Sigmoid colon (tissue), 7 donors: ENCODE measurements around the gene MSRB2. TPM values are rescaled to one million over a fixed set of nuclear protein-coding genes. Genes with fewer than 3 reads are reported as not detected.

Source experiments
- DNase-seq: peaks from one replicate; pipeline ENCODE4 v3.0.0-alpha.2; 2019
- H3K27ac ChIP-seq, 4 donors: fragments of 200-600 bp; sonication (generic); one replicate each; pipeline ENCODE4 v1.5.1; 2016 to 2019; ENCODE audit warnings: mild to moderate bottlenecking in 1 of 4
- H3K27me3 ChIP-seq, 3 donors: fragments of 200-600 bp; sonication (generic); one replicate each; pipeline ENCODE4 v1.5.1; 2019; ENCODE audit warnings: mild to moderate bottlenecking in 1 of 3
- H3K36me3 ChIP-seq, 4 donors: fragments of 200-600 bp; sonication (generic); one replicate each; pipeline ENCODE4 v1.5.1; 2016 to 2019
- H3K4me1 ChIP-seq, 4 donors: fragments of 200-600 bp; sonication (generic); one replicate each; pipeline ENCODE4 v1.5.1; 2017 to 2019
- H3K4me3 ChIP-seq, 4 donors: fragments of 200-600 bp; sonication (generic); one replicate each; pipeline ENCODE4 v1.5.1; 2017 to 2019; ENCODE audit warnings: mild to moderate bottlenecking in 2 of 4, moderate library complexity in 1 of 4
- H3K9me3 ChIP-seq, 4 donors: fragments of 200-600 bp in 3 of 4; sonication (generic) in 3 of 4; one replicate each; pipeline versions ENCODE4 v1.5.1 to v1.6.1; 2013 to 2019
- CTCF ChIP-seq, 4 experiments: fragments of 450-650 bp in 3 of 4; fragments of 200-600 bp in 1 of 4; IDR thresholded peaks; one replicate each; pipeline ENCODE4 v1.5.1; 2016 to 2019; ENCODE audit warnings: antibody characterized with exemption in 4 of 4, mild to moderate bottlenecking in 3 of 4, moderate library complexity in 2 of 4
- EP300 ChIP-seq, 4 donors: sonication (generic); formaldehyde crosslinking; IDR thresholded peaks; one replicate each; pipeline ENCODE4 v1.6.1; 2017; ENCODE audit warnings: antibody characterized with exemption in 4 of 4
- POLR2A ChIP-seq, 2 donors: fragments of 450-650 bp; IDR thresholded peaks; one replicate each; pipeline ENCODE4 v1.6.1; 2016; ENCODE audit warnings: antibody characterized with exemption in 2 of 2, mild to moderate bottlenecking in 2 of 2, moderate library complexity in 2 of 2
- POLR2AphosphoS5 ChIP-seq, 4 donors: sonication (generic); formaldehyde crosslinking; IDR thresholded peaks; one replicate each; pipeline ENCODE4 v1.6.1; 2017; ENCODE audit warnings: antibody characterized with exemption in 4 of 4
- WGBS, 2 donors: extraction: QIAGEN DNeasy Blood & Tissue Kit; methylation state at CpG; one replicate each; pipeline ENCODE4 v1.1.7; 2013; 5-methylcytosine and 5-hydroxymethylcytosine counted together
- intact Hi-C: fragments of 100-400 bp; cut with DNase I; formaldehyde crosslinking; loops from one replicate; pipeline ENCODE4 v1.15.1; 2023
- polyA plus RNA-seq, 3 donors: library from polyadenylated mRNA; stranded (reverse); fragments of 200-250 nt; gene quantifications; one replicate each; pipeline ENCODE4 v1.2.3, GENCODE V29; 2013
- total RNA-seq, 4 donors: library from RNA; depleted of rRNA; stranded (reverse); fragments of >200 nt; gene quantifications; one replicate each; pipeline ENCODE4 v1.1.0, GENCODE V29; 2016
- donor health status: healthy with polysubstance abuse.
- donor health status: Bipolar disorder and iron deficiency.
- donor health status: healthy.

The MSRB2 gene
- total and polyA plus RNA-seq, 7 donors: 16.6 to 56.3 (median 32.7) TPM

DNA sequence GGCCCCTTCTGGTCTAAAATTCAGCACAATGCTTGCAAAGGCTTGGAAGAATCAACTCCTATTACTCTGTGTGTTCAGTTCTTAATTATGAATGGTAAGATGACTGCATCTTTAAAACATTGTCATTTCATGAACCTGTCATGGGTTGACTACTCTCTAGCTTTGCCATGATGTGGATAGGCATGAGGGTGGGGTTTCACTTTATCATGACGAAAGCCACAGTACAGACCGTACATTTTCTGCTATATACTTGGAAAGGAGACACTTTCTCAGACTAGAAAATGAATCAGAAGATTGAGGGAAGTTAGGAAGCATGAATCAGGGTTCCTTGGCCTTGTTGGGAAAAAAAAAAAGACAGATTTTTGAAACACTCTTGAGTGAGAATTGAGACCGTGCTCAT lies 19.7 kb upstream of the MSRB2 start:
- Histone ChIP-seq H3K27me3 (no peaks in the 10 kb centered on the region), H3K36me3 (no peaks in the 10 kb centered on the region), H3K9me3 (no peaks in the 10 kb centered on the region), H3K27ac (no peak overlapping the region), H3K4me1 (peaks cover 0 to 6% (median 3%) of the 10 kb centered on the region in 4 donors), H3K4me3 (no peak overlapping the region)
- DNase-seq: no peak
- TF ChIP-seq CTCF (IDR thresholded peaks at IDR 0.05) (no peak), POLR2A (IDR thresholded peaks at IDR 0.05) (no peak), EP300 (IDR thresholded peaks at IDR 0.05) (no peak), POLR2AphosphoS5 (IDR thresholded peaks at IDR 0.05) (no peak)
- intact Hi-C loops: no loop called here
- 83 to 87% methylated on average over 3 of the region's 3 CpGs for WGBS, 2 donors

DNA sequence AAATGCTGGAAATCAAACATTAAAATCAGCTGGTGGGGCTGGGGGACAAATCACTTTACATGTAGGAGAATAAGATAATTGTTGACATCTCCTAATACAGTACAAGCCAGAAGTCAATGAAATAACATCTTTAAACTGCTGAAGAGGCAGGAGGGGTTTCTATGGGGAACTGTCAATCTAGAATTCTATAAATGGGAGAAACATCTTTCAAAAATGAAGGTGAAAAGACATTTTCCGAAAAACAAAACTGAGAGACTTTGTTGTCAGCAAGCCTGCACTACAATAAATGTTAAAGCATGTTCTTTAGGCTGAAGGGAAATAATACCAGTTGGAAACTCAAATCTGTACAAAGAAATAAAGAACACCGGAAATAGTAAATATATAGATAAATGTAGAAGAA lies 17.3 kb upstream of the MSRB2 start:
- Histone ChIP-seq H3K27ac (no peak overlapping the region), H3K27me3 (no peaks in the 10 kb centered on the region), H3K4me3 (no peak overlapping the region), H3K36me3 (no peaks in the 10 kb centered on the region), H3K4me1 (peaks cover 0 to 17% (median 11%) of the 10 kb centered on the region in 4 donors), H3K9me3 (no peaks in the 10 kb centered on the region)
- 92 to 94% methylated on average over 2 of the region's 2 CpGs for WGBS, 2 donors
- TF ChIP-seq EP300 (IDR thresholded peaks at IDR 0.05): no peak
- no peak for TF ChIP-seq POLR2A (IDR thresholded peaks at IDR 0.05)
- no peak for TF ChIP-seq CTCF (IDR thresholded peaks at IDR 0.05)
- no peak for TF ChIP-seq POLR2AphosphoS5 (IDR thresholded peaks at IDR 0.05)
- DNase-seq: no peak
- intact Hi-C loops: no loop called here

GRCh38 chr10:23079700-23080099 lies 15.7 kb upstream of the MSRB2 start:
- intact Hi-C loops: no loop called here
- no peak overlapping the region for H3K27ac ChIP-seq
- peaks cover 0 to 17% (median 11%) of the 10 kb centered on the region in 4 donors for H3K4me1 ChIP-seq
- WGBS, 2 donors: 52 to 62% methylated on average over 4 of the region's 4 CpGs
- no peak overlapping the region for H3K4me3 ChIP-seq
- no peaks in the 10 kb centered on the region for H3K9me3 ChIP-seq
- no peaks in the 10 kb centered on the region for H3K36me3 ChIP-seq
- no peaks in the 10 kb centered on the region for H3K27me3 ChIP-seq
- DNase-seq: no peak
- TF ChIP-seq CTCF (IDR thresholded peaks at IDR 0.05) (no peak), POLR2A (IDR thresholded peaks at IDR 0.05) (no peak), EP300 (IDR thresholded peaks at IDR 0.05) (no peak), POLR2AphosphoS5 (IDR thresholded peaks at IDR 0.05) (no peak)

GRCh38 chr10:23080262-23080661 lies 15.1 kb upstream of the MSRB2 start:
- no peak for DNase-seq
- peaks cover 0 to 17% (median 11%) of the 10 kb centered on the region in 4 donors for H3K4me1 ChIP-seq
- H3K4me3 ChIP-seq: no peak overlapping the region
- H3K27me3 ChIP-seq: no peaks in the 10 kb centered on the region
- intact Hi-C loops: no loop called here
- no peaks in the 10 kb centered on the region for H3K36me3 ChIP-seq
- no peak for TF ChIP-seq CTCF (IDR thresholded peaks at IDR 0.05)
- no peaks in the 10 kb centered on the region for H3K9me3 ChIP-seq
- WGBS, 2 donors: 53 to 59% methylated on average over 7 of the region's 7 CpGs
- H3K27ac ChIP-seq: peak overlapping the region in 1 of 4 donors; percentile 64

GRCh38 chr10:23081221-23081750 lies 14.1 kb upstream of the MSRB2 start:
- Histone ChIP-seq H3K4me1 (peaks cover 0 to 17% (median 11%) of the 10 kb centered on the region in 4 donors), H3K27me3 (no peaks in the 10 kb centered on the region), H3K9me3 (no peaks in the 10 kb centered on the region), H3K36me3 (no peaks in the 10 kb centered on the region), H3K27ac (peak overlapping the region; percentile 33 to 67 (median 58)), H3K4me3 (peak overlapping the region in 1 of 4 donors; percentile 1)
- no peak for TF ChIP-seq EP300 (IDR thresholded peaks at IDR 0.05)
- no peak for TF ChIP-seq CTCF (IDR thresholded peaks at IDR 0.05)
- TF ChIP-seq POLR2A (IDR thresholded peaks at IDR 0.05): no peak
- peak in 2 of 4 donors; percentile 16 to 36 for TF ChIP-seq POLR2AphosphoS5 (IDR thresholded peaks at IDR 0.05)
- peak; percentile 78 for DNase-seq
- WGBS, 2 donors: 45 to 62% methylated on average over 7 of the region's 7 CpGs
- intact Hi-C loops: no loop called here
